Measurements from ENCODE around the gene DMRT1.
"Not testable (repeated sequence)": the region's sequence is repeated elsewhere in the genome, so short reads cannot be mapped to it uniquely, and the experiment has no call there.

DMRT1 gene

DNA sequence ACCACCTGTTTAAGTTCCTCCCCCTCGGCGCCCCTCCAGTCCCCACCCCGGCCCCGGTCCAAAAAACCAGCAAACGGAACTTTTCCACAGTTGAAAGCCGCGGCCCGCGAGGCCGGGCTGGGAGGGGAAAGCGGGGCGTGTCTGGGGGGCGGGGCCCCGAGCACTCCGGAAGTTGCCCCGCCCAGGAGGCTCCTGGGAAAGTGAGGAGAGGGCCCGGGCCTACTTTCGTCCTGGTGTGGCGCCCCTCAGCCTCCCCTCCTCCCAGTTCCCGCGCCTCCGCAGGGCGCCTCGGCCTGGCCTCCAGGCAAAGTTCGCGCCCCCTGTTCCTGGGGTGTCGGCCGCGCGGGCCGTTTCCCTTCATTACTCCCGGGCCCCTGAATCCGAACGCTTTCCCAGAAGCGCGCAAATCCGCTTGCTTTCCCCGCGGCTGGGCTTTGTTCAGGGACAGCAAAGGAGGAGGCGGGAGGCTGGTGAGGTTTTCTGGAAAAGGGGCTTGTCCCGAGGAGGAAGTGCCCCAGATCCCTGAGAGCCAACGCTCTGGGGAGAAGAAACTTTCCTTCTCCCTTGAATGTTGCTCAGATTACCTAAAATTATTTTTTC, 130.5 kb downstream of the DMRT1 start:
- DNase-seq (ENCODE audit: low read depth): no peak

DNA sequence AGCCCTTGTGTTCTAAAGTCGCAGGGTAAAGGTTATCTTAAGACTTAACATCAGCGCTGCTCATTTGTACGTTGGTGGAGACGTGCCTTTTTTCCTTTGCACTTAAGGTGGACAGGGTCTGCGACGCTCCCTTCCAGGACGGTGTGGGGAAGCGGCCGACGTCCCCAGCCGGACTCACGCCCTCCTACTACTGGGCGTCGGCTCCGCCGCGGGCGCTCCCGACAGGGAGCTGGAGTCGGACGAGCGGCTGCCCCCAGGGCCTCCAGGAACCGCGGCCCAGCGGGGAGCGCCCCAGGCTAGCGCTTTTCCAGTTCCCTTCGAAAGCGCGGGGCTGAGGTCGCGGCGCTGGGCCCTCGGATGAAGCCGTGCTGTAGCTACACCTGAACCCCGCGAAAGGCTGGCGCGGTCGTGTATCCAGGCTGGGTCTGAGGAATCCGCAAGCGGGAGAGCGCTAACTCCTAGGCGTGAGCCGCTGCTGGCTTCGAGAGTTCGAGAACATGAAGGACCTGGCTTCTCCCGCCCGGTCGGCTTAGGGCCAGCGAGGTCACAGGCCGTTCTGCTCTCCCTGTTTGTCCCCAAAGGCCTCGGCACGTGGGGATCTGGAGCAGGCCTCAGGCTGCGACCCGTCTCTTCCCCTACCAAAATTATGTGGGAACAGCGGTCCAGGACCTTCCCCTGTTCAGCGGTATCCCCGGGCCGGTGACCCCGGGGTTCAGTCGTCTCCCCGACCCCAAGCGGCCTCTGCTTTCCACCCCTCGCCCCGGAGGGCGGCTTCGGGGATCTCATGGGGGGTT, 131.2 kb downstream of the DMRT1 start:
- no peak for DNase-seq (ENCODE audit: low read depth)

DNA sequence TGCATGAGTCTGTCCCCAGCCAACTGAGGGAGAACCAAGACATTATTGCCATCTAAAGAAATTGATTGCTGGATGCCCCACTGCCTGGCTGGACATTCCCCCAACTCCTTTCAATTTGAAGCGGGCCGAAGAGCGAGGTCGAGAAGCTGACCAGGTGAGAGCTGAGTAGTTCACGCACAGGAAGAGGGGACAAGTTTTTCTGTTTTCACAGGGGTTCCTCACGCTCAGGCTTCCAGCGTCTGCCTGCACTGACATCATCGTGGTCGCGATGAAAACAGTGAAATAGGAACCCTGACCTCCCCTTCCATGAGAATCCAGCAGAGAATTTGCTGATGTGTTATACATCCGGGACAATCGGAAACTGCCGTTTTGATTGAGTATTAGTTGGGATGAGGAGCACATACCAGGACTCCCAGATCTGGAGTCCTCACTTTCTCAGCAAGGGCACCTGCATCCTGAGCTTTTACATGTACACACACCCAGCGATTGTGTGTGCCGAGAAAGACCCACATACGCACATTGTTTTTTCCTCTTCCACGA, 131.9 kb downstream of the DMRT1 start:
- DNase-seq (ENCODE audit: low read depth): no peak

DNA sequence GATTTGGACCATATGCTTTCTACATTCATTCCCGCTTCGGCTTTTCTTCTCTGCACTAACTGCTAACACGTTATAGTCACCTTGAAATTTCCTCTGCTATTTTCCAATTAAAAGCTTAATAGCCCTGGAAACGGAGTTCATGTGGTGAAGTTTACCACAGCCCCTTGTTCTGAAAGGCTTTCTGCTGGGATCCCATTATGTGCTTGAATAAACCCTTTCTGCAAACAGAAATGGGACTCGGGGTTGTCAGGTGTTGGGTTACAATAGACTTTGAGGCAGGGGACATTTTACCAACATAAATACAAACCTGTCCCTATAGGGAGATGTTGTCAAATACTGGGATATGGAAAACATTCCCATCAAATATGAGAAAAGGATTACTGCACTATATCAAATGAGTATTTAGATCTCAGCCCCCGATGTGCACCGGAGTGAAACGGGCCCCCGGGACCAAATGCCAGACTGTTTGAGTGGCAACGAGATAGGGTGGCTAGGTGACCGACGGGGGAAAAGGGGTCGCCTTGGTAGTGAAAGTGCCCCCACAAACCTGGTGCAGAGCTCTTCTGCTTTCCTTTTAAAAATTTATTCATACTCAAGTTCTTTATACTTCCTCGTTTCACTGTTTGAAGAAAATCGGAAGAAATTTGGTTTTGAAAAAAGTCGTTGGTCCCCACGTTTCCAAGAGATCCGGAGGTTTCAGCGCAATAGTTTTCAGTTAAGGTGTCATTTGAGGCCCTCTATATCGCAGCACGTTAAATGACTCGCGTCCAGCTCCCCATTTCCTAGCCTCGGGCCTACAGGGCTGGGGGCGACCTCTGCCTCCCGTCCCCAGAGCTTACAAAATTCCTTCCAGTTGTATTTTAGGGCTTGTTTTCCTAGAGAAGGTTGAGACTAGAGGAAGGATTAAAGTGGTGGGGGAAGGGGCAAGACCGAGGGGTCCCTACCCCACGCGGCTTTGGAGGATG, 132.8 kb downstream of the DMRT1 start:
- no peak for DNase-seq (ENCODE audit: low read depth)

DNA sequence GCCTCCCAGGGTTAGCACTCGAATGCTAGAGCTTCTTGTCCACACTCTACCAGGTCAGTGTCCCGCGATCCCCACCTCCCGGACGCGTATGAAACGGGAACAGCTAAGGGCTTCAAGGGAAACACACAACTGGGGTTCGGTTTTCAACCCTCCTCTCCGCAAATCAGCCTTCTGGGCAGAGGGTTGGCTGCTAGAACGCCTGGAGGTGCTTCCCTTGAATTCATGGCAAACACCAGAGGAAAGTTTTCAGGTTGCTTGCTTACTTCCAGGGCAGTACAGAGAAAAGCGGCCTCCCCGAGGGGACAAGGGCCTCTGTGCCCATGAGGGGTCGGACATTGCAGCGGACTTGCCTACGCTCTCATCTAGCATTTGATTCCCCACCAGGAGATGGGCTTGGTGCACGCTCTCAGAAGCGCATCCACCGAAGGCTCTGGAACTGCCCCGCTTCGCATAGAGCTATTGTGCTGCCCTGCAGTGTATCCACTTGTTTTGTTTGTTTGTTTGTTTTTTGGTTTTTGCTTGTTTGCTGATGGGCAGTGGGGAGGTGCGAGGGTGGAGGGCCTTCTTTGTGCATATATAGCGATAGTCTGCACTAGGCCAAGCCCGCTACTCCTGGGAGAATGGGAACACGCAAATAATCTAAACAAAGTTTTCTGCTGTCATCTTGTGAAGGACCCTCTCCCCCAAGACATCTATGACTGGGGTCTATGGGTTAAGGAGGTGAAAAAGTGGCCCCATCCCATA, 133.7 kb downstream of the DMRT1 start:
- no peak for DNase-seq (ENCODE audit: low read depth)

DNA sequence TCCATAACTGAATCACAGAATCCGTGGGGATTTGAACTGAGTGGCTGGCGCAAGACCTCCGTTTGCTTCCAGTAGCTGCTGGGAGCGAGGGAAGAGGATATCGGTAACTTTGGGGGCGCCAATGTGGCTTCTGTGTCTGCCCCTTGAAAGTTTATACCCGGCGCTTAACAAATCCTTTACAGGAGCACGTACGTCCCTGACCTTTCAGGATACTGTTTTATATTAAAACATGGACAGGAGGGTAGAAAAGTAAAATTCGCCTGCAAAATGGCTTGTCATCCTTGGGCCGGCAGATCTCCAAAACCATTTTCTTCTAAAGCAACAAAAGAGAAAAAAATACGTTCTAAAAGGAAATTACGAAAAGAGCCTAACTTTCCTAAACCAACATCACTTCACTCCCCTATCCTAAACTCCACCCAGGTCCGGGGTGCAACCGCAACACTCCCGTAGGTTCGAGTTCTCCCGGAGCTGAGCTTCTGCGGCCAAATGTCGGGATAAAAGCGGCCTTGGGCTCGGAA, 134.3 kb downstream of the DMRT1 start:
- DNase-seq (ENCODE audit: low read depth): no peak

DNA sequence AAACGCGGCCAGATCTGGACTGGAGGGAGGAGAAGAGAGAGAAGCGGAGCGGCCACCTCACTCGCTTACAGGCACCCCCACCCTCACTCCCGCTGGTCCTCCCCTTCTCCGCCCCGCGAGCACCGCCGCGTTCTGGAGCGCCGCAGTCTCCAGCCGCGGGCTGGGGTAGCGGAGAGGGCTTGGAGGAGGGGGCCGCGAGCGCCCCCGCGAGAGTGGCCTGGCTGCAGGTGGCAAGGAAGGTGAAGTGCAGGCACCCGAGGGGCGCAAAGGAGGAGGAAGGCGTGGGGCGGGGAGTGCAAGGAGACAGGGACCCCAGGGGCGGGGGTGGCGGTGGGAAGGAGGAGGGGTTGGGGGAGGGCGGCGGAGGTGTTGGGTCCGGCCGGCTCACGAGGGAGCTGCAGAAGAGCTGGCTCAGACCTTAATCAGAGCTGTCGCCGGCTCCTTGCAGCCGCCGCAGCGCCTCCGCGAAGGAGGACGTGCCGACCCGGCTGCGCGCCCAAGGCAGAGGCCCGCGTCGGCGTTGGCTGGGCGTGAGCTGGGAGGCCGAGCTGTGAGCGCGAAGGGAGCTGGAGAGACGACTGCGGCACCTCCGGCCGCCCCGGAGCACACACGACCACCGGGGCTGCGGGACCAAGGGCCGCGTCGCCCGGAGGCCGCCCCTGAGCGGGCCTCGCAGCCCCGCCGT, 134.9 kb downstream of the DMRT1 start, which contains the start of gene DMRT3:
DMRT3 (plus strand) TSS at position 398 of the 685 bp plus-strand sequence. CDS start 347 bp downstream, outside the sequence.
- DNase-seq (ENCODE audit: low read depth): no peak

DNA sequence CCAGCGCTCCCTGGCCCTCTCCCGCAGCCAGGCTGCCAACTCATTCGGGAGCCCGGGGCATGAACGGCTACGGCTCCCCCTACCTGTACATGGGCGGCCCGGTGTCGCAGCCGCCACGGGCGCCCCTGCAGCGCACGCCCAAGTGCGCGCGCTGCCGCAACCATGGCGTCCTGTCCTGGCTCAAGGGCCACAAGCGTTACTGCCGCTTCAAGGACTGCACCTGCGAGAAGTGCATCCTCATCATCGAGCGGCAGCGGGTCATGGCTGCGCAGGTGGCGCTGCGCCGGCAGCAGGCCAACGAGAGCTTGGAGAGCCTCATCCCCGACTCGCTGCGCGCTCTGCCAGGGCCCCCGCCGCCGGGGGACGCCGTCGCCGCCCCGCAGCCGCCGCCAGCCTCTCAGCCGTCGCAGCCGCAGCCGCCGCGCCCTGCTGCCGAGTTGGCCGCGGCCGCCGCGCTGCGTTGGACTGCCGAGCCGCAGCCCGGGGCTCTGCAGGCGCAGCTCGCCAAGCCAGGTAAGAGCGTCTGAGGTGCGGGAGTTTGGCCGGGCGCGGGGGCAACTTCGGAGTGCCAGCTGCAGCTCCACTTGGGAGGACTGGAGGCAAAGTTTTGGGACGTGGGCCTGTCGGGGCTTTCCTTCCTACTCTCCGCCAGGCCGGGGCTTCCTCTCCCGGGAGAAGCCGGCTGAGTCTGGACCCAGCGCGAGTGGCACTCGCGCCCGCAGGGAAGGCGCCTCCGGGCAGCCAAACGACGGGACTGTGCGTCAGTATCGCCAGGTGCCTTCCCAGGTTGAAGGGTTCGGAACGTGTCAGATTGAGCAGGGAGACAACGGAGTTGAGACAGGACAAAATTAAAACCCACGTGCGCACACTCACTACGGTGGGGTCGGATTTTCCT, 135.7 kb downstream of the DMRT1 start:
- DNase-seq (ENCODE audit: low read depth): no peak

DNA sequence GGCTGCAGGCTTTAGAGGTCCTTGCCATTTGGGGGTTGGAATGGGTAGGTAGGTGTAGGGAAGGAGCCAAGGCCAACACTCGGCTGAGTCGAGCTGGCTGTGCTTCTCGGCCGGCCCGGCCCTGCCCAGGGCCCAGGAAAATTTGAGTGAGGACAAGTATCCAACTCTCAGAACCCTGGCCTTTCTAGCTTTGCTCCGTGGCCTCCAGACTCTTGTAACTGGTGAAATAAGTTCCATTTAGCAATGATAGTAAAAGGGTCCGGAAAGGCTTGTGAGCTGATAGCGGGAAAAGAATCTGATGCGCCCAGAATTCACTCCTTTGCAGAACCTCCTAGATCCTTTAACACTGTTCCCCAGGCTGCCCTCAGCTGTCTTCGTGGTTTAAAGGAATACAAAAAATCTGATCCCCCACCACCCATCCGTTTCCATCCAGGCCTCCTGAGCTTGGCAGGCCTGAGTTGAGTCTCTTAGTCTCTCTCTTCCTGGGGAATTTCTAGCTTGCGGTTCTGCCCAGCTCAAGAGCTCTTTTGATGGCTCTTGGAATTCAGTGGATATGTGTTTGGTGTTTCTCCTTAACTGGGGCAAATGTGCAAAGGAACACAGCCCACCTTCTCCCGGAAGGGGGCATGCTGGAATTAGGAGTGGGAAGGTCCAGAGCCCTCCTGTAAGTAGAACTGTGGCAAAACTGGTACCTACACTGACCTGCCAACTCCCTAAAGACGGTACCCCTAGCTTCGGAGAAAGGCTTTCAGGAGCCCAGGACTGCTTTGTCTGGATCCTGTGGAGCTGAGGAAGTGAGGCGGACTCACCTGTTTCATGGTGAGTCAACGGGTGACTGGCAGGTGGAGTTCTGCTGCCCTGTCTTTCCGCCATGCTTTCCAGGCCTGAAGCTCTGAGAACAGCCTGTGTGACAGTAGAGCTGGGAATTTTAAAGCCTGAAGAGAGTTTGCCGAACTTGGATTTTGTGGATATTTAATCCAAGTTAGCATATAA, 136.6 kb downstream of the DMRT1 start:
- DNase-seq (ENCODE audit: low read depth): no peak

DNA sequence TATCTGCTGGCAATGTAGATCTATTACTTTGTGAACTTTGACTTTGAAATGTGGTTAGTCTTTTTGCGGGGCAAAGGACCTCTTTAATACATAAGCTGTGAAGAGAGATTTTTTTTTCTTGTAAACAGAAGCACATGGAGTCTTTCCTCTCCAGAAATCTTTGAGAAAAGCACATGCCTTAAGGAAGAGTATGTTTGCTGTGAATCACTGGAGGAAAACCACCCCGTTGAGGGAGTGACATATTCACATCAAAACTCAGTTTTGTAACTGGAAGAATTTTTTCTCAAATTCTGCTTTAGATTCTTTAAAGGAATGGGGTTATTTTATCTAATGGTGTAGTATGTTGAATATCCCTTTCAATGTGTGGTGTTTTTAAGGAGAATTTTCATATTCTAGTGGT, 138.5 kb downstream of the DMRT1 start:
- no peak for DNase-seq (ENCODE audit: low read depth)

DNA sequence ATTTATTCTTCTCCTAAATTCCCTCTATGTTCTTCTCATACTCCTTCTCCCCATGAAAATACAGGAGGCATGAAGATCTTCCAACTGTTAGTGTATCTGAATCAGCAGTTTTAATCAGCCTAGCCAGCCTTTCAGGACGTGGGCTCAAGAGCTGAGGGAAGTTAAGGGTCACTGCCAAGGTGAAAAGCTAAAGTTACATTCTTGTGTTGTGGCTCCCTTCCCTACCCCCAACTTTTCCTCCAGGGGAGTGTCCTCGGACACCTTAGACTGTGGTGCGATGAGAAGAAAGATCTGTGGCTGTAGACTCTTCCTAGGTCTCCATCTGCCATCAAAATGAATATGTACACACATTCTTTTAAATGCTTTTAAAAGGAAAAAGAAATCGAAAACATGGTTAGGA, 139.1 kb downstream of the DMRT1 start:
- DNase-seq (ENCODE audit: low read depth): no peak

DNA sequence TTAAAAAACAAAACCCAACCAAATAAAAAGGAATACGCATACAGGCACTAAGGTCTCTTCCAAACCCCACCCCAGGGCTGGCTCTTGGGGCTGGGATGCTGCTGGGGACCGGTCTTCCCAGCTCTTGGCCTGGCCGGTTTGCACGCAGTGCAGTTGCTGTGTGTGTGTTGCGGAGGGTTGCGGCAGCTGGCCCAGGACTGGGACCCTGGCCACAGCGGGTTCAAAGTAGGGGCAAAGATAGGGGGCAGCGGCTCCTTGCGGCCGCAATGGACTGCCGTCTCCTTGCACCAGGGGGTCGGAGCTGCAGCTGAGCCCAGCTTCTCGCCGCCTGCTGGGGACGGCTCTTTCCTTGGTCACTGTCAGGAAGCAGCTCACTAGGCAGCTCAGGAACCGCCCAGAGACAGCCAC, 140.0 kb downstream of the DMRT1 start:
- no peak for DNase-seq (ENCODE audit: low read depth)

DNA sequence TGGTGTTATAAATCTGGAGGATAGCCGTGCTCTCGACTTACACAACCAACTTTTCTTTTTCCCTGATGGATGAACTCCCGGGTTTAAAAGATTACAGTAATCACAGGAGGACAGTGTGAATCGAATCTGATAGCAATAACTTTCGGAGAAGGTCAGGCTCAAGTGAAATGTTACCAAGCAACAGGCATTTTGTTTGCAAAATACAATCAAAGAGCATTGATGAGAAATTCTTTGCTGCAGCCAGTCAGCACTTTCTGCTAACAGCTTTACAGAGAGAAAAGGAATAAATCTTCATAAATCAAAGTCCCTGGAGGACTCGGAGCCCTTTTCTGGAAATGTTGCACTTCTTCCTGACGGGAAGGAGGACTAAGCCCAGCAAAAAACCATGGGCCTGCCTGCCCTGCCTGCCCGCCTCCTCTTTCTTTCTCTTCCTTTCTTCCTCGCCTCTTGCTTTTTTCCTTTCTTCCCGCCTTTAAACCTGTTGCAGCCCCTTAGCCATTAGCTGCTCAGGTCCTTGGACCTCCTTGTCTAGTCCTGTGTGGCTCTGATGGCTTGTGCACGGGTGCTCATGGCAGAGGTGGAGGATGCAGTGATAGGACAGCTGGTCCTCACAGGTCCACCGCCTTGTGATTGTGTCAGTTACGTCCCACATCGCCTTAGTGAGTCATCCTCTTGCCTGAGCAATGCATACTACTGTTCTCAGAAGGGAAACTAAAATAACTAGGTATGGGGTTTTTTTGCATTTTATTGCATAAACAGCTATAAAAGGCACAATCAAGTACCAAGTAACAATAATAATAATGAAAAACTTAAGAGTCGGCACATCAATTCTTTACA, 141.1 kb downstream of the DMRT1 start:
- DNase-seq (ENCODE audit: low read depth): no peak

DNA sequence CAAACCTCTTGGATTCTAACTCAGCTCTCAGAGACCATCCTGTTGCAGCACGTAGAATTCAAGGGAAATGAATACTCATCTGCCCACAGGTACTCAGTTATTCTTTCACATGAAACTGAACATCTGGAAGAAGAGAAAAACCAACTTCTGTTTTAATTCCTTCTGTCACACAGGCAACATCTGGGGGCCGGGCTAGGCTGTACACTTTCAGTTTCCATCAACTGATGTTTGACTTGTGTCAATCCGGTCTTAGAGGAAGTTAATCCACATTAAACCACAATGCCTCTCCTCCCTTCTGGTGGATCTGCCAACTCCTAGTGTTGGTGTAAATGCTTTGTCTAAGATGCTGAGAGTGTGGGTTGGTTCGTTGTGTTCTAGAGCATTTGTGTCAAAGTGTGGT, 152.5 kb downstream of the DMRT1 start:
- no peak for DNase-seq (ENCODE audit: low read depth)

DNA sequence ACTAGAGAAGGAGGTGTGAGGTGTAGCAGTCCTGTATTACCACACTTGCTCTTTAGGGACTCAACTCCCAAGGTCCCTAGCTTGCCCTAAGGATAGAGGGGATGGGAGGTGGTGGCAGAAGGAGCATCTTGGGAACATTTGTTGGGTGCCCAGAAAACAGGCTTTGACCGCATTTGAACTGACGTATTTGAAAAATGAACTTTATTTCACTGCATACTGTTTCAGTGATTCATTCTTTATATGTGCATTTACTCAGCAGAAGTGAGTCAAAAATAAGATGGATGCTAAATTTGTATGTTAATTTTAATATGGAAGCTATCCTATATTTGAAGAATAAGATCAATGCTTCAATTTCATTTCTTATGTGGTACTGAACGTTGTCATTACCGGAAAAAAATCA, 153.7 kb downstream of the DMRT1 start:
- no peak for DNase-seq (ENCODE audit: low read depth)

DNA sequence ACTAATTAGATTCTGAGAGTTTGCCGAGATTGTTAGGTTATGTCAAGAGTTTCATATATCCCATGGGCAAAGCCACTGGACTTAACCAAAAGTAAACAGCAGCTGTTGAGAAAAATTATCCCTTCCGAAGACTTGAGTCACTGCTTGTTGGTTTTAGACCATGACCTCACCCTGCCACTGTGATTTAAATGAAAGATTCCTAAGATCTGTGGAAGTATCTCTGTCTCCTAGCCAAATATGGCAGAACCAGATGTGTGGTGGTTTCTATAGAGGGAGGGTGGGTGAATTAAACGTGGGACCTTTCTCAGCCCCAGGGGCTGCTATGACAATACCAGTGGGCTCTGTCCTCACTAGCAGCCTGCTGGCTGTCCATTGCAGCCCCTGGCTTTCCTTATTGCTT, 154.3 kb downstream of the DMRT1 start:
- DNase-seq (ENCODE audit: low read depth): no peak

DNA sequence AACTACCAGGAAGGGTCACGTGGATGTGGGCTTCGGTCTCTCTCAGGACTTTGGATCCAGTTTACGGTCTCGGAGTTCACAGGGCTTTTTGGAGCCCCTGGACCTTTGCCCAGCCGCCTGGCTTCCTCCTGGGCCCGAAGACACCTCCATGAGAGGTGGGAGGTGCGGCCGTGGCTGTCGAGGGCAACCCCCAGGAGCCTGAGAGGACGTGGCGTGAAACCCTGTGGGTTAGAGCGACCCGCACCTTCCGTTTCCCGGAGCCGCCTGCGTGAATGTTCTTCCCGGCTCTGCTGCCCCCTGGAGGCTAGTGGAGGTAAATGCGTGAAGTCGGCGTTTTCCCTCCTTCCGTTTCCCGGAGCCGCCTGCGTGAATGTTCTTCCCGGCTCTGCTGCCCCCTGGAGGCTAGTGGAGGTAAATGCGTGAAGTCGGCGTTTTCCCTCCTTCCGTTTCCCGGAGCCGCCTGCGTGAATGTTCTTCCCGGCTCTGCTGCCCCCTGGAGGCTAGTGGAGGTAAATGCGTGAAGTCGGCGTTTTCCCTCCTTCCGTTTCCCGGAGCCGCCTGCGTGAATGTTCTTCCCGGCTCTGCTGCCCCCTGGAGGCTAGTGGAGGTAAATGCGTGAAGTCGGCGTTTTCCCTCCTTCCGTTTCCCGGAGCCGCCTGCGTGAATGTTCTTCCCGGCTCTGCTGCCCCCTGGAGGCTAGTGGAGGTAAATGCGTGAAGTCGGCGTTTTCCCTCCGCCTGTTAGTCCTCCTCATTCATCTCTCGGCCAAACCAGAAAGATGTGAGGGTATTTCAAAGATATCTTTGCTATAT, 157.0 kb downstream of the DMRT1 start:
- DNase-seq (ENCODE audit: low read depth): not testable (repeated sequence)

Data from stimulated activated CD8-positive, alpha-beta memory T cell treated with anti-CD3 and anti-CD28 coated beads, Interleukin-4, amount 100 ng/mL, for 24 hours (primary cell).